Measurements from ENCODE around the gene PRM3.

DNA sequence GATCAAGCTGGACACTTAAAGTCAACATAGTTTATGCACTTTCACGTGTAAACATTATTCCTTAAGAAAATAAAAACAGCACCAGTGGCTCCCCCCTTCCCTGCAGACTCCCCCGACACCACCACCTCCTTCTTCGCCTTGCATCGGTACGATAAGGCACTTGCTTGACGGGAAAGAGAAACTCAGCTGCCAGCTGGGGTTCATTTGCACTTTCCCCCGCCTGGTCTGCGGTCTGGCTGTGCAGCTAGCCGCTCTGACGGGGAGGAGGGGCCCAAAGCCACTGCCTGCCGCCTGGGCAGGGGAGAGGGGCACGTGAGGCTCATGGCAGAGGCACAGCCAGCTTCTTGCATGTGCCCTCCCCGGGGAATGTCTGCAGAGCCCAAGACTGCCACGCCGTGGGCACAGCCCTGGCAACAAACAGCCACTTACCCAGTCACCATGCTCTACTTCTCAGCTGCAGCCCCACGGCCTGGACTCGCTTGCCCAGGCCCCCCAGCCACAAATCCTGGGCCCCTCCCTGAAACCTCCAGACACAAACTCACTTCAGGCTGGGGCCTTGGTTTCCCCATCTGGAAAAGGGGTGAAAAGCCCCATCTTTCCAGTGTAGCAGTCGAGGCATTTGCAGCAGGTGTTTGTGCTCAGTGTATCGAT, 24.2 kb upstream of the PRM3 start:
- TF ChIP-seq, protein P1, sequence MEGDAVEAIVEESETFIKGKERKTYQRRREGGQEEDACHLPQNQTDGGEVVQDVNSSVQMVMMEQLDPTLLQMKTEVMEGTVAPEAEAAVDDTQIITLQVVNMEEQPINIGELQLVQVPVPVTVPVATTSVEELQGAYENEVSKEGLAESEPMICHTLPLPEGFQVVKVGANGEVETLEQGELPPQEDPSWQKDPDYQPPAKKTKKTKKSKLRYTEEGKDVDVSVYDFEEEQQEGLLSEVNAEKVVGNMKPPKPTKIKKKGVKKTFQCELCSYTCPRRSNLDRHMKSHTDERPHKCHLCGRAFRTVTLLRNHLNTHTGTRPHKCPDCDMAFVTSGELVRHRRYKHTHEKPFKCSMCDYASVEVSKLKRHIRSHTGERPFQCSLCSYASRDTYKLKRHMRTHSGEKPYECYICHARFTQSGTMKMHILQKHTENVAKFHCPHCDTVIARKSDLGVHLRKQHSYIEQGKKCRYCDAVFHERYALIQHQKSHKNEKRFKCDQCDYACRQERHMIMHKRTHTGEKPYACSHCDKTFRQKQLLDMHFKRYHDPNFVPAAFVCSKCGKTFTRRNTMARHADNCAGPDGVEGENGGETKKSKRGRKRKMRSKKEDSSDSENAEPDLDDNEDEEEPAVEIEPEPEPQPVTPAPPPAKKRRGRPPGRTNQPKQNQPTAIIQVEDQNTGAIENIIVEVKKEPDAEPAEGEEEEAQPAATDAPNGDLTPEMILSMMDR (IDR thresholded peaks at IDR 0.05), result no peak
- TF ChIP-seq EZH2 (IDR thresholded peaks at IDR 0.05) (no peak), EZH2phosphoT487 (IDR thresholded peaks at IDR 0.05) (no peak)
